Trophoblast cell (in vitro differentiated cells and primary cell): ENCODE data around the gene ZNF227.
"Not testable (repeated sequence)": the region's sequence is repeated elsewhere in the genome, so short reads cannot be mapped to it uniquely, and the experiment has no call there.

Source experiments
- DNase-seq, 2 donors: peaks; one replicate each; pipeline ENCODE4 v3.0.0-alpha.2; 2016
- H2AFZ ChIP-seq: 2 replicates; pipeline ENCODE4 v1.6.1; 2013; ENCODE audit warnings: low read length, moderate library complexity, mild to moderate bottlenecking; ENCODE audit not compliant: insufficient read depth, poor library complexity
- H2AK5ac ChIP-seq: 2 replicates; pipeline ENCODE4 v1.6.1; 2013; ENCODE audit warnings: mild to moderate bottlenecking, low read length
- H2BK120ac ChIP-seq: 2 replicates; pipeline ENCODE4 v1.6.1; 2013; ENCODE audit warnings: low read length, mild to moderate bottlenecking, moderate library complexity; ENCODE audit not compliant: insufficient read depth, poor library complexity
- H2BK12ac ChIP-seq: 2 replicates; pipeline ENCODE4 v1.6.1; 2013; ENCODE audit warnings: mild to moderate bottlenecking, low read length, moderate library complexity
- H2BK5ac ChIP-seq: 2 replicates; pipeline ENCODE4 v1.6.1; 2013; ENCODE audit warnings: low read length, low read depth, moderate library complexity, mild to moderate bottlenecking; ENCODE audit not compliant: poor library complexity
- H3K14ac ChIP-seq: 2 replicates; pipeline ENCODE4 v1.6.1; 2013; ENCODE audit warnings: mild to moderate bottlenecking, low read length
- H3K18ac ChIP-seq: 2 replicates; pipeline ENCODE4 v1.6.1; 2013; ENCODE audit warnings: mild to moderate bottlenecking, low read length
- H3K23ac ChIP-seq: 2 replicates; pipeline ENCODE4 v1.6.1; 2013; ENCODE audit warnings: low read length
- H3K27ac ChIP-seq: 2 replicates; pipeline ENCODE4 v1.5.1; 2013; ENCODE audit warnings: low read depth, mild to moderate bottlenecking, inconsistent platforms, low read length, moderate library complexity
- H3K27me3 ChIP-seq: 2 replicates; pipeline ENCODE4 v1.6.1; 2013; ENCODE audit warnings: inconsistent platforms, mild to moderate bottlenecking, low read length, moderate library complexity; ENCODE audit not compliant: insufficient read depth
- H3K36me3 ChIP-seq, 2 experiments: 1 replicate in 1 of 2; 2 replicates in 1 of 2; pipeline ENCODE4 v1.6.1; 2013; ENCODE audit warnings: low read length in 2 of 2, mild to moderate bottlenecking in 2 of 2, moderate library complexity in 1 of 2; ENCODE audit not compliant: insufficient read depth in 2 of 2, control insufficient read depth in 1 of 2
- H3K4ac ChIP-seq: 2 replicates; pipeline ENCODE4 v1.6.1; 2013; ENCODE audit warnings: low read depth, mild to moderate bottlenecking, low read length, moderate library complexity
- H3K4me1 ChIP-seq, 2 experiments: 1 replicate in 1 of 2; 2 replicates in 1 of 2; pipeline ENCODE4 v1.6.1; 2013; ENCODE audit warnings: low read length in 2 of 2, mild to moderate bottlenecking in 2 of 2, moderate library complexity in 1 of 2; ENCODE audit not compliant: insufficient read depth in 2 of 2, control insufficient read depth in 1 of 2
- H3K4me2 ChIP-seq: 2 replicates; pipeline ENCODE4 v1.6.1; 2013; ENCODE audit warnings: inconsistent platforms, mild to moderate bottlenecking, low read length, moderate library complexity
- H3K4me3 ChIP-seq: 2 replicates; pipeline ENCODE4 v1.5.1; 2013; ENCODE audit warnings: mild to moderate bottlenecking, low read depth, low read length, inconsistent platforms
- H3K79me1 ChIP-seq: one replicate; pipeline ENCODE4 v1.6.1; 2013; ENCODE audit warnings: low read length
- H3K79me2 ChIP-seq: 2 replicates; pipeline ENCODE4 v1.6.1; 2013; ENCODE audit warnings: low read length, mild to moderate bottlenecking; ENCODE audit not compliant: control insufficient read depth, insufficient read depth, poor library complexity
- H3K9ac ChIP-seq: 2 replicates; pipeline ENCODE4 v1.6.1; 2013; ENCODE audit warnings: mild to moderate bottlenecking, low read length
- H3K9me3 ChIP-seq: 2 replicates; pipeline ENCODE4 v1.6.1; 2013; ENCODE audit warnings: low read depth, mild to moderate bottlenecking, control low read depth, inconsistent platforms, low read length; ENCODE audit not compliant: insufficient read depth
- H4K12ac ChIP-seq: 2 replicates; pipeline ENCODE4 v1.6.1; 2013; ENCODE audit warnings: low read depth, mild to moderate bottlenecking, low read length, moderate library complexity
- H4K8ac ChIP-seq: 2 replicates; pipeline ENCODE4 v1.6.1; 2013; ENCODE audit warnings: low read depth, mild to moderate bottlenecking, low read length, moderate library complexity
- H4K91ac ChIP-seq: one replicate; pipeline ENCODE4 v1.6.1; 2013; ENCODE audit warnings: low read depth, mild to moderate bottlenecking, low read length, moderate library complexity
- WGBS: extraction: QIAGEN DNeasy Blood & Tissue Kit; methylation state at CpG from one replicate; pipeline ENCODE4 v1.1.7; 2013; ENCODE audit warnings: missing lambda C conversion rate; ENCODE audit not compliant: insufficient read length, insufficient coverage; ENCODE audit errors: extremely low coverage; 5-methylcytosine and 5-hydroxymethylcytosine counted together

Gene ZNF227

DNA sequence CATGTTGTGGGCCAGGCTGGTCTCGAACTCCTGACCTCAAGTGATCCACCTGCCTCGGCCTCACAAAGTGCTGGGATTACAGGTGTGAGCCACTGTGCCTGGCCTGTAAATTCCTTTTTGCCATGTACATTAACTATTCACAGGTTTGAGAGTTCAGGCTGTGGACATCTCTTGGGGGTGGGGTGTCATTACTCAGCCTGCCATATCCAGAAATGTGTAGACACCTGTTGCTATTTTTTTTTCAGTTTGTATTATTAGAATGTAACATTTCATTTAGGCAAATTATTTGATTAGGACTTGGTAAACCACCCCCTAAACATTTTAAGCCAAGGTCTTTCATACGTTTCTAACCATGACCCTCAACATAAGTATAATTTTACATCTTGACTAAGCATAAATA, 20.5 kb downstream of the ZNF227 start:
- Histone ChIP-seq H3K9me3 (peaks cover 2% of the 10 kb centered on the region), H3K18ac (no peak overlapping the region), H3K79me1 (no peaks in the 10 kb centered on the region), H3K27ac (no peak overlapping the region), H3K4me2 (no peak overlapping the region), H2BK120ac (no peak overlapping the region), H3K4ac (no peak overlapping the region), H2AFZ (no peak overlapping the region), H2BK5ac (no peak overlapping the region), H3K23ac (no peak overlapping the region), H2BK12ac (no peak overlapping the region), H4K91ac (no peak overlapping the region), H3K4me3 (no peak overlapping the region), H2AK5ac (no peak overlapping the region), H4K12ac (no peak overlapping the region), H3K36me3 (peaks cover 25 to 48% of the 10 kb centered on the region in 2 experiments), H4K8ac (no peak overlapping the region), H3K27me3 (no peaks in the 10 kb centered on the region), H3K9ac (no peak overlapping the region), H3K4me1 (no peaks in the 10 kb centered on the region), H3K14ac (no peak overlapping the region), H3K79me2 (no peaks in the 10 kb centered on the region)
- no peak for DNase-seq
- WGBS: no CpG with 5 or more reads among the region's 3 CpGs

- H4K12ac ChIP-seq: no peak overlapping the region
- H2BK120ac ChIP-seq: no peak overlapping the region
- no peak overlapping the region for H3K27ac ChIP-seq
- H4K91ac ChIP-seq: no peak overlapping the region
- H2BK5ac ChIP-seq: no peak overlapping the region
- H3K4me1 ChIP-seq: no peaks in the 10 kb centered on the region
- H3K4me3 ChIP-seq: no peak overlapping the region
- no peaks in the 10 kb centered on the region for H3K9me3 ChIP-seq
- no peak overlapping the region for H3K14ac ChIP-seq
- H2AFZ ChIP-seq: no peak overlapping the region
- no peak overlapping the region for H4K8ac ChIP-seq
- H3K4me2 ChIP-seq: no peak overlapping the region
- H3K79me1 ChIP-seq: no peaks in the 10 kb centered on the region
- no peak overlapping the region for H2AK5ac ChIP-seq
- no peak for DNase-seq
- H3K36me3 ChIP-seq: peaks cover 13 to 31% of the 10 kb centered on the region in 2 experiments
- no peak overlapping the region for H3K9ac ChIP-seq
- WGBS: no CpG with 5 or more reads among the region's 8 CpGs
- no peaks in the 10 kb centered on the region for H3K27me3 ChIP-seq
- no peak overlapping the region for H3K18ac ChIP-seq
- no peak overlapping the region for H3K23ac ChIP-seq
- H3K79me2 ChIP-seq: no peaks in the 10 kb centered on the region
- no peak overlapping the region for H2BK12ac ChIP-seq
- no peak overlapping the region for H3K4ac ChIP-seq
Observed at GRCh38 chr19:44236384-44236783, 24.1 kb downstream of the ZNF227 start.

DNA sequence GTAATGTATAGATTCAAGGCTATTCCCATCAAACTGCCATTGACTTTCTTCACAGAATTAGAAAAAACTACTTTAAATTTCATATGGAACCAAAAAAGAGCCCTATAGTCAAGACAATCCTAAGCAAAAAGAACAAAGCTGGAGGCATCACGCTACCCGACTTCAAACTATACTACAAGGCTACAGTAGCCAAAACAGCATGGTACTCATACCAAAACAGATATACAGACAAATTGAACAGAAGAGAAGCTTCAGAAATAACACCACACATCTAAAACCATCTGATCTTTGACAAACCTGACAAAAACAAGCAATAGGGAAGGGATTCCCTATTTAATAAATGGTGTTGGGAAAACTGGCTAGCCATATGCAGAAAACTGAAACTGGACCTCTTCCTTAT, 40.0 kb downstream of the ZNF227 start:
- H3K4ac ChIP-seq, H3K79me2 ChIP-seq, H3K27ac ChIP-seq, H3K23ac ChIP-seq, H2AK5ac ChIP-seq, H3K36me3 ChIP-seq, H3K14ac ChIP-seq, H3K18ac ChIP-seq, H3K4me2 ChIP-seq, H2BK120ac ChIP-seq, H3K79me1 ChIP-seq, H2AFZ ChIP-seq, H2BK5ac ChIP-seq, H4K12ac ChIP-seq, H3K9ac ChIP-seq, H3K9me3 ChIP-seq, H3K4me1 ChIP-seq, H3K4me3 ChIP-seq, H4K8ac ChIP-seq, DNase-seq, H3K27me3 ChIP-seq, H2BK12ac ChIP-seq, H4K91ac ChIP-seq: not testable (repeated sequence)
- no CpG with 5 or more reads among the region's 2 CpGs for WGBS

DNA sequence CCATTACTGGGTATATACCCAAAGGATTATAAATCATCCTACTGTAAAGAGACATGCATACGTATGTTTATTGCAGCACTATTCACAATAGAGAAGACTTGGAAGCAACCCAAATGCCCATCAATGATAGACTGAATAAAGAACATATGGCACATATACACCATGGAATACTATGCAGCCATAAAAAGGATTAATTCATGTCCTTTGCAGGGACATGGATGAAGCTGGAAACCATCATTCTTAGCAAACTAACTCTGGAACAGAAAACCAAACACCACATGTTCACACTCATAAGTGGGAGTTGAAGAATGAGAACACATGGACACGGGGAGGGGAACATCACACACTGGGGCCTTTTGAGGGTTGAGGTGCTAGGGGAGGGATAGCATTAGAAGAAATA, 41.1 kb downstream of the ZNF227 start:
- not testable (repeated sequence) for H3K79me2 ChIP-seq, H3K9me3 ChIP-seq, H2AFZ ChIP-seq, H3K4ac ChIP-seq, H4K91ac ChIP-seq, H2AK5ac ChIP-seq, H2BK5ac ChIP-seq, H3K14ac ChIP-seq, H3K79me1 ChIP-seq, H2BK12ac ChIP-seq, H3K4me2 ChIP-seq, DNase-seq, H3K4me1 ChIP-seq, H3K18ac ChIP-seq, H3K27ac ChIP-seq, H4K8ac ChIP-seq, H2BK120ac ChIP-seq, H4K12ac ChIP-seq, H3K4me3 ChIP-seq, H3K36me3 ChIP-seq, H3K23ac ChIP-seq, H3K27me3 ChIP-seq, H3K9ac ChIP-seq
- WGBS: no CpG with 5 or more reads among the region's 2 CpGs
